Loucy (cell line): Measurements from ENCODE around the gene NABP2.

Source experiments
- EZH2phosphoT487 ChIP-seq: fragments of 200-600 bp; IDR thresholded peaks from 2 replicates; pipeline ENCODE4 v1.6.1; 2018; ENCODE audit warnings: antibody characterized with exemption, mild to moderate bottlenecking, moderate library complexity, borderline replicate concordance
- TF ChIP-seq, protein P1 (sequence below): fragments of 200-600 bp; sonication (generic); conservative IDR thresholded peaks from 2 replicates; pipeline ENCODE4 v1.5.1; 2014; ENCODE audit warnings: mild to moderate bottlenecking, antibody characterized with exemption, low read length

DNA sequence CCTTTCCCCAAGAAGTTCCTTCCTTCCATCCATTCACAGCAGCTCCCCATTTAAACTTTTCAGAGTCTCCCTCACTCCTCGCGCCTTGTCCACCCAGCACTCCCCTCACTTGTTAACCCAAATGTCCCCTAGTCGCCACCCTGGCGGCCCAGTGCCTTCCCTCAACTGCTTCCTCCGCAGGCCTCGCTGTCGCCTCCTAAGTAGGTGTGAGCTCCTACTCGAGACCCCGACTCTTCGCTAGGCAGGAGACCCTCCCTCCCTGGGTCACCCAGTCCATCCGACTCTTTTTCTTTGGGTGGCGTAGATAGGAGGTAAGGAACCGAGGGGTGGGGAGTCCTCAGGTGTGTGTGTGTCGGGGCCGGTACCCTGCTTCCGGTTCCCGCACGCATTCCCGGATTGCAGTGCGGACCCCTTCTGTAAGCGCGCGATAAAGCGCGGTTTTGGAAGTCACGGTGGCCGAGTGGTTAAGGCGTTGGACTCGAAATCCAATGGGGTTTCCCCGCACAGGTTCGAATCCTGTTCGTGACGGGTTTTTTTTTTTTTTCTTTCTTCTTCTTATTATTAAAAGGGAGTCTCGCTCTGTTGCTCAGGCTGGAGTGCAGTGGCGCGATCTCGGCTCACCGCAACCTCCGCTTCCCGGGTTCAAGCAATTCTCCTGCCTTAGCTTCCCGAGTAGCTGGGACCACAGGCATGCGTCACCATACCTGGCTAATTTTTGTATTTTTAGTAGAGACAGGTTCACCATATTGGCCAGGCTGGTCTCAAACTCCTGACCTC is 34.0 kb upstream of the NABP2 start:
- TF ChIP-seq, protein P1, sequence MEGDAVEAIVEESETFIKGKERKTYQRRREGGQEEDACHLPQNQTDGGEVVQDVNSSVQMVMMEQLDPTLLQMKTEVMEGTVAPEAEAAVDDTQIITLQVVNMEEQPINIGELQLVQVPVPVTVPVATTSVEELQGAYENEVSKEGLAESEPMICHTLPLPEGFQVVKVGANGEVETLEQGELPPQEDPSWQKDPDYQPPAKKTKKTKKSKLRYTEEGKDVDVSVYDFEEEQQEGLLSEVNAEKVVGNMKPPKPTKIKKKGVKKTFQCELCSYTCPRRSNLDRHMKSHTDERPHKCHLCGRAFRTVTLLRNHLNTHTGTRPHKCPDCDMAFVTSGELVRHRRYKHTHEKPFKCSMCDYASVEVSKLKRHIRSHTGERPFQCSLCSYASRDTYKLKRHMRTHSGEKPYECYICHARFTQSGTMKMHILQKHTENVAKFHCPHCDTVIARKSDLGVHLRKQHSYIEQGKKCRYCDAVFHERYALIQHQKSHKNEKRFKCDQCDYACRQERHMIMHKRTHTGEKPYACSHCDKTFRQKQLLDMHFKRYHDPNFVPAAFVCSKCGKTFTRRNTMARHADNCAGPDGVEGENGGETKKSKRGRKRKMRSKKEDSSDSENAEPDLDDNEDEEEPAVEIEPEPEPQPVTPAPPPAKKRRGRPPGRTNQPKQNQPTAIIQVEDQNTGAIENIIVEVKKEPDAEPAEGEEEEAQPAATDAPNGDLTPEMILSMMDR: no peak
- TF ChIP-seq EZH2phosphoT487: no peak
